Endothelial cell of umbilical vein (primary cell): ENCODE results near the gene RAP1GAP2. TPM values are rescaled to one million over a fixed set of nuclear protein-coding genes. Genes with fewer than 3 reads are reported as not detected.

Experiments
- BruUV-seq: library from RNA; stranded (reverse); fragments of 400-500 nt; replicated peaks from 2 replicates; lab custom pipeline; 2021; lab: Mats Ljungman, UMichigan
- CTCF ChIA-PET: fragments of 300-600, 350-600 bp; sonication (Branson Sonifier 250); formaldehyde crosslinking; loops from one replicate; lab custom pipeline; 2021; ENCODE audit warnings: antibody characterized with exemption, inconsistent platforms; lab: Charles Lee
- POLR2A ChIA-PET: fragments of 300-600, 350-600 bp; sonication (Branson Sonifier 250); formaldehyde crosslinking; loops from one replicate; lab custom pipeline; 2021; ENCODE audit warnings: antibody characterized with exemption, inconsistent platforms; lab: Charles Lee
- DNase-seq: peaks from one replicate; pipeline ENCODE4 v3.0.0-alpha.2; 2011; ENCODE audit warnings: low read depth, low spot score
- FAIRE-seq: peaks from 2 replicates; lab custom pipeline; 2011; peaks lifted over from hg19 to GRCh38; lab: Jason Lieb, UNC
- H2AFZ ChIP-seq: 2 replicates; pipeline ENCODE4 v1.6.0; 2012; ENCODE audit warnings: low read depth, low read length, control low read depth, inconsistent platforms
- H3K27ac ChIP-seq: 2 replicates; pipeline ENCODE4 v1.5.1; 2011; ENCODE audit warnings: low read depth, mild to moderate bottlenecking, control low read depth, low read length, moderate library complexity; ENCODE audit not compliant: insufficient read depth
- H3K27me3 ChIP-seq, 2 experiments: 2 replicates each; pipeline versions ENCODE4 v1.6.0 to v1.6.1; 2011; ENCODE audit warnings: low read length in 2 of 2, mixed read lengths in 1 of 2; ENCODE audit not compliant: control insufficient read depth in 2 of 2, insufficient read depth in 2 of 2
- H3K36me3 ChIP-seq, 2 experiments: 2 replicates in 1 of 2; 3 replicates in 1 of 2; pipeline ENCODE4 v1.5.1; 2011; ENCODE audit warnings: low read length in 2 of 2, mild to moderate bottlenecking in 1 of 2, moderate library complexity in 1 of 2; ENCODE audit not compliant: control insufficient read depth in 2 of 2, insufficient read depth in 2 of 2; ENCODE audit errors: extremely low read depth in 1 of 2
- H3K4me1 ChIP-seq: 3 replicates; pipeline ENCODE4 v1.5.1; 2011; ENCODE audit warnings: mild to moderate bottlenecking, low read length; ENCODE audit not compliant: control insufficient read depth, insufficient read depth; ENCODE audit errors: extremely low read depth
- H3K4me2 ChIP-seq: 2 replicates; pipeline ENCODE4 v1.6.1; 2011; ENCODE audit warnings: low read length, control low read depth, mixed read lengths; ENCODE audit not compliant: insufficient read depth
- H3K4me3 ChIP-seq, 3 experiments: fragments of 200-600 bp in 1 of 3; sonication (generic), shearing (Covaris generic) in 1 of 3; replicated peaks in 1 of 3; 2 replicates each; pipeline ENCODE4 v1.5.1; 2011 to 2016; ENCODE audit warnings: control low read depth in 3 of 3, low read length in 3 of 3, mild to moderate bottlenecking in 2 of 3, inconsistent platforms in 1 of 3, low read depth in 1 of 3, moderate library complexity in 1 of 3; ENCODE audit not compliant: insufficient read depth in 1 of 3
- H3K79me2 ChIP-seq: 2 replicates; pipeline ENCODE4 v1.6.0; 2012; ENCODE audit warnings: low read length, inconsistent platforms; ENCODE audit not compliant: control insufficient read depth, insufficient read depth
- H3K9ac ChIP-seq: replicated peaks from 2 replicates; pipeline ENCODE3; 2011; ENCODE audit warnings: low read length, control low read depth; ENCODE audit not compliant: insufficient read depth; ENCODE audit errors: extremely low read depth
- H3K9me1 ChIP-seq: replicated peaks from 3 replicates; pipeline ENCODE4 v1.6.0; 2011; ENCODE audit warnings: mild to moderate bottlenecking, low read length; ENCODE audit not compliant: control insufficient read depth, insufficient read depth; ENCODE audit errors: extremely low read depth
- H3K9me3 ChIP-seq: replicated peaks from 2 replicates; pipeline ENCODE4 v1.5.1; 2012; ENCODE audit warnings: low read length, inconsistent platforms; ENCODE audit not compliant: control insufficient read depth, insufficient read depth
- H4K20me1 ChIP-seq: replicated peaks from 2 replicates; pipeline ENCODE3; 2011; ENCODE audit warnings: mild to moderate bottlenecking, low read length; ENCODE audit not compliant: control insufficient read depth, insufficient read depth; ENCODE audit errors: extremely low read depth
- EZH2 ChIP-seq: IDR thresholded peaks from 2 replicates; pipeline ENCODE4 v1.6.1; 2012; ENCODE audit warnings: borderline replicate concordance, low read depth, mild to moderate bottlenecking, moderate library complexity, low read length, inconsistent platforms; ENCODE audit not compliant: severe bottlenecking
- FOS ChIP-seq: IDR thresholded peaks from 2 replicates; pipeline ENCODE4 v1.6.1; 2011; ENCODE audit warnings: mild to moderate bottlenecking, low read length, moderate library complexity, borderline replicate concordance; ENCODE audit not compliant: insufficient read depth
- GATA2 ChIP-seq: IDR thresholded peaks from 2 replicates; pipeline ENCODE4 v1.7.0; 2011; ENCODE audit warnings: low read depth, mild to moderate bottlenecking, moderate library complexity, mixed read lengths, low read length; ENCODE audit not compliant: insufficient read length, insufficient read depth
- JUN ChIP-seq: IDR thresholded peaks from 2 replicates; pipeline ENCODE4 v1.6.1; 2011; ENCODE audit warnings: borderline replicate concordance, low read depth; ENCODE audit not compliant: insufficient read length, insufficient read depth
- MYC ChIP-seq: IDR thresholded peaks from one replicate; pipeline ENCODE4 v1.6.1; 2011; ENCODE audit warnings: mild to moderate bottlenecking, low read depth, low read length
- POLR2A ChIP-seq: IDR thresholded peaks from 2 replicates; pipeline ENCODE4 v1.6.1; 2012; ENCODE audit warnings: low read depth, mild to moderate bottlenecking, control low read depth, low read length
- POLR2AphosphoS5 ChIP-seq: IDR thresholded peaks from 2 replicates; pipeline ENCODE4 v1.6.1; 2012; ENCODE audit warnings: low read depth, mild to moderate bottlenecking, control low read depth, low read length, moderate library complexity; ENCODE audit not compliant: insufficient read depth
- dilution Hi-C: fragments of 300-500 bp; cut with MboI; formaldehyde crosslinking; loops from one replicate; pipeline ENCODE4 v1.15.0; 2019; ENCODE audit warnings: low sequenced_read_pairs; ENCODE audit not compliant: extremely low pct_ligation_motif_present
- intact Hi-C: fragments of 100-400 bp; cut with micrococcal nuclease; formaldehyde crosslinking; loops from one replicate; pipeline ENCODE4 v1.10.0; 2022
- polyA plus RNA-seq, 4 experiments: library from polyadenylated mRNA; depleted of rRNA in 3 of 4; stranded (reverse) in 3 of 4; unstranded in 1 of 4; fragments of >200 nt; gene quantifications; 2 replicates each; pipeline versions ENCODE4 v1.2.1 to v1.2.3, GENCODE V29; 2011 to 2012; ENCODE audit warnings: missing spikeins in 1 of 4
- total RNA-seq: library from RNA; stranded (reverse); gene quantifications from 2 replicates; pipeline ENCODE4 v1.2.3, GENCODE V29; 2021
- TF ChIP-seq, protein P1 (sequence below), 2 donors: IDR thresholded peaks; 1 replicate in 1 of 2; 2 replicates in 1 of 2; pipeline ENCODE4 v1.5.1; 2011; ENCODE audit warnings: low read length in 2 of 2, mild to moderate bottlenecking in 2 of 2, moderate library complexity in 2 of 2, control low read depth in 1 of 2, inconsistent platforms in 1 of 2, low read depth in 1 of 2; ENCODE audit not compliant: insufficient read depth in 1 of 2; ENCODE audit errors: extremely low read depth in 1 of 2
- TF ChIP-seq, protein P2 (sequence below): IDR thresholded peaks from 2 replicates; pipeline ENCODE4 v1.6.1; 2011; ENCODE audit not compliant: insufficient read depth, insufficient read length

RAP1GAP2 gene
- total and polyA plus RNA-seq, 2 donors (not counting 3 experiments of a cell fraction or from before 2014, with no cell fraction given): 1.4 to 3.6 TPM

DNA sequence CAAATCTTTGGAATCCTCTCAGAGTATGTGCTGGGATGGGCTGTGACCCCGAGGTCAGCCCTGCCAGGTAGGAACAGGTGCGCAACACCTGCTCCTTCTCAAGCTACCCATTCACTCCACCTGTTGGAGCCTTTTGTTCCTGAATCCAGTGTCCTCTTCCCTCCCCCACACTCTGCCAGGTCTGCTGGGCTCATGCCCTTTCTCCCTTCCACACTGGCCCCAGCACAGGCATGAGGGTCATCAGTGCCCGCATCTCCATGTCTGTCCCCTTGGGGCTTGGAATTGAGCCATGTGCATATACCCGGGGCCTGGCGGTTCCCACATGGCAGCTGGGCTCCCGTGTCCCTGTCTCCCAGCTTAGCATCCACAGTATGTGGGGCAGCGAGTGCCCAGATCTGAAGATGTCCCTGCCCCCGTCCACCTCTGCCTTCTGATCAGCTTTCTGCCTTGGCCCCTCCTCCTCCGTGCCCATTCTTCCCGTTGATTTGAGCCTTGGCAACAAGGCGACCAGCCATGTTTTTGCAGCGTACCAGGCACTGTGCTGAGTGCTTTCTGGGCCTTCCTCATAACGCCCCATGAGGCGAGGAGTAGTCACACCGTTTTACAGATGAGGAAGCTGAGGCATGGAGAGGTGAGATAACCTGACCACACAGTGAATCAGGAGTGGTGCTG lies 102.2 kb downstream of the RAP1GAP2 start:
- TF ChIP-seq MYC (no peak), EZH2 (no peak), FOS (no peak), POLR2A (no peak), JUN (no peak), POLR2AphosphoS5 (no peak), GATA2 (no peak)
- TF ChIP-seq, protein P1, sequence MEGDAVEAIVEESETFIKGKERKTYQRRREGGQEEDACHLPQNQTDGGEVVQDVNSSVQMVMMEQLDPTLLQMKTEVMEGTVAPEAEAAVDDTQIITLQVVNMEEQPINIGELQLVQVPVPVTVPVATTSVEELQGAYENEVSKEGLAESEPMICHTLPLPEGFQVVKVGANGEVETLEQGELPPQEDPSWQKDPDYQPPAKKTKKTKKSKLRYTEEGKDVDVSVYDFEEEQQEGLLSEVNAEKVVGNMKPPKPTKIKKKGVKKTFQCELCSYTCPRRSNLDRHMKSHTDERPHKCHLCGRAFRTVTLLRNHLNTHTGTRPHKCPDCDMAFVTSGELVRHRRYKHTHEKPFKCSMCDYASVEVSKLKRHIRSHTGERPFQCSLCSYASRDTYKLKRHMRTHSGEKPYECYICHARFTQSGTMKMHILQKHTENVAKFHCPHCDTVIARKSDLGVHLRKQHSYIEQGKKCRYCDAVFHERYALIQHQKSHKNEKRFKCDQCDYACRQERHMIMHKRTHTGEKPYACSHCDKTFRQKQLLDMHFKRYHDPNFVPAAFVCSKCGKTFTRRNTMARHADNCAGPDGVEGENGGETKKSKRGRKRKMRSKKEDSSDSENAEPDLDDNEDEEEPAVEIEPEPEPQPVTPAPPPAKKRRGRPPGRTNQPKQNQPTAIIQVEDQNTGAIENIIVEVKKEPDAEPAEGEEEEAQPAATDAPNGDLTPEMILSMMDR (IDR thresholded peaks at IDR 0.05; ENCODE audit: extremely low read depth in 1 of 2, insufficient read depth in 1 of 2, low read depth in 1 of 2, low read length in 2 of 2): no peak
- TF ChIP-seq, protein P2, sequence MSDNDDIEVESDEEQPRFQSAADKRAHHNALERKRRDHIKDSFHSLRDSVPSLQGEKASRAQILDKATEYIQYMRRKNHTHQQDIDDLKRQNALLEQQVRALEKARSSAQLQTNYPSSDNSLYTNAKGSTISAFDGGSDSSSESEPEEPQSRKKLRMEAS: no peak
- Histone ChIP-seq H3K27ac (no peak overlapping the region), H3K79me2 (no peaks in the 10 kb centered on the region), H3K4me1 (no peaks in the 10 kb centered on the region), H3K36me3 (no peaks in the 10 kb centered on the region), H3K9me3 (no peaks in the 10 kb centered on the region), H3K4me3 (no peak overlapping the region), H3K9me1 (no peaks in the 10 kb centered on the region), H4K20me1 (no peaks in the 10 kb centered on the region), H2AFZ (no peak overlapping the region), H3K27me3 (no peaks in the 10 kb centered on the region), H3K4me2 (no peak overlapping the region), H3K9ac (no peak overlapping the region)
- DNase-seq (no peak), FAIRE-seq (no peak)
- intact Hi-C loops: no loop called here
- ChIA-PET CTCF (no interaction called here), POLR2A (no interaction called here)
- dilution Hi-C loops: no loop called here
- no TSS peak for BruUV-seq
